PC-9 (cell line): ENCODE data around the gene TERB1. TPM values are rescaled to one million over a fixed set of nuclear protein-coding genes. Genes with fewer than 3 reads are reported as not detected.

Source experiments
- Bru-seq: library from RNA; stranded (reverse); fragments of 400-500 nt; gene quantifications from one replicate; lab custom pipeline; 2021; lab: Mats Ljungman, UMichigan
- BruChase-seq, 2 experiments: library from RNA; stranded (reverse); fragments of 400-500 nt; gene quantifications; one replicate each; lab custom pipeline; 2021; lab: Mats Ljungman, UMichigan
- BruUV-seq: library from RNA; stranded (reverse); fragments of 400-500 nt; replicated peaks from 2 replicates; lab custom pipeline; 2021; lab: Mats Ljungman, UMichigan
- CTCF ChIA-PET: fragments of 300-600 bp; sonication (Branson Sonifier 250); formaldehyde crosslinking; loops from one replicate; lab custom pipeline; 2022; ENCODE audit warnings: antibody characterized with exemption; lab: Charles Lee
- POLR2A ChIA-PET: fragments of 300-600 bp; sonication (Branson Sonifier 250); formaldehyde crosslinking; loops from one replicate; lab custom pipeline; 2022; ENCODE audit warnings: antibody characterized with exemption; ENCODE audit not compliant: unreplicated experiment; lab: Charles Lee
- DNase-seq, 2 experiments: peaks; one replicate each; pipeline versions ENCODE4 v3.0.0 to v3.0.0-alpha.2; 2015 to 2022; ENCODE audit warnings: mixed read lengths in 1 of 2
- H2AFZ ChIP-seq: fragments of 200-600 bp; sonication (generic); 2 replicates; pipeline ENCODE4 v1.8.1; 2017; ENCODE audit warnings: antibody characterized with exemption
- H3F3A ChIP-seq: fragments of 200-600 bp; sonication (generic); 2 replicates; pipeline ENCODE4 v1.8.1; 2017; ENCODE audit warnings: antibody characterized with exemption, mild to moderate bottlenecking, low read depth; ENCODE audit not compliant: insufficient read depth
- H3K27ac ChIP-seq: fragments of 200-600 bp; sonication (generic); 2 replicates; pipeline ENCODE4 v1.6.1; 2016; ENCODE audit warnings: mixed run types
- H3K27me3 ChIP-seq: fragments of 200-600 bp; sonication (generic); 2 replicates; pipeline ENCODE4 v1.6.1; 2016; ENCODE audit warnings: low read depth, mixed run types; ENCODE audit not compliant: insufficient read depth
- H3K36me3 ChIP-seq: fragments of 200-600 bp; sonication (generic); 2 replicates; pipeline ENCODE4 v1.6.1; 2016; ENCODE audit warnings: low read depth, mixed run types
- H3K4me1 ChIP-seq: fragments of 200-600 bp; sonication (generic); replicated peaks from 2 replicates; pipeline ENCODE4 v1.6.1; 2016; ENCODE audit warnings: mixed run types; ENCODE audit not compliant: insufficient read depth
- H3K4me2 ChIP-seq: fragments of 200-600 bp; sonication (generic); 2 replicates; pipeline ENCODE4 v1.6.1; 2017; ENCODE audit warnings: mixed run types
- H3K4me3 ChIP-seq: fragments of 200-600 bp; sonication (generic); 2 replicates; pipeline ENCODE4 v1.6.1; 2016; ENCODE audit warnings: mixed run types
- H3K79me2 ChIP-seq: fragments of 200-600 bp; sonication (generic); 2 replicates; pipeline ENCODE4 v1.6.1; 2017; ENCODE audit warnings: low read depth, mixed run types
- H3K9me2 ChIP-seq: fragments of 200-600 bp; sonication (generic); 2 replicates; pipeline ENCODE4 v1.8.1; 2017; ENCODE audit warnings: mild to moderate bottlenecking; ENCODE audit not compliant: insufficient read depth
- H3K9me3 ChIP-seq: fragments of 200-600 bp; sonication (generic); 2 replicates; pipeline ENCODE4 v1.8.1; 2016; ENCODE audit warnings: low read depth; ENCODE audit not compliant: insufficient read depth
- H4K20me1 ChIP-seq: fragments of 200-600 bp; sonication (generic); 2 replicates; pipeline ENCODE4 v1.8.1; 2017; ENCODE audit not compliant: insufficient read depth
- CTCF ChIP-seq: fragments of 200-600 bp; sonication (generic); conservative IDR thresholded peaks from 2 replicates; pipeline ENCODE4 v1.6.1; 2017; ENCODE audit warnings: mixed run types, antibody characterized with exemption, mild to moderate bottlenecking, moderate library complexity
- EZH2 ChIP-seq: fragments of 200-600 bp; sonication (generic); IDR thresholded peaks from 2 replicates; pipeline ENCODE4 v1.8.0; 2017; ENCODE audit warnings: antibody characterized with exemption, low read depth
- intact Hi-C: fragments of 100-400 bp; cut with micrococcal nuclease; formaldehyde crosslinking; loops from one replicate; pipeline ENCODE4 v1.10.0; 2022; ENCODE audit not compliant: unreplicated experiment
- long read RNA-seq: library from polyadenylated mRNA; stranded (forward); transcript quantifications from one replicate; pipeline ENCODE4 v2.0.0, GENCODE V29; 2022
- total RNA-seq: library from RNA; stranded (reverse); gene quantifications from 2 replicates; pipeline ENCODE4 v1.2.3, GENCODE V29; 2021

The TERB1 gene
- total RNA-seq (0.75 TPM in 1 of 2 replicates, not detected in the other), Bru-seq, nascent RNA (percentile 27 among the genes with signal in this experiment), BruChase-seq, experiment 1, labeled RNA remaining after a 2-hour chase (percentile 29 among the genes with signal in this experiment), BruChase-seq, experiment 2, labeled RNA remaining after a 6-hour chase (percentile 20 among the genes with signal in this experiment)
- long read RNA-seq = 0 reads

GRCh38 chr16:66801320-66802105 lies at the start of gene TERB1:
Gene TERB1 (minus strand): TSS chr16:66801584. CDS start chr16:66796798, 4,786 bp downstream.
- no peaks in the 10 kb centered on the region for H4K20me1 ChIP-seq
- BruUV-seq = no TSS peak
- H3K9me2 ChIP-seq = no peaks in the 10 kb centered on the region
- CTCF ChIA-PET = no interaction called here
- TF ChIP-seq EZH2 (no peak), CTCF (no peak)
- POLR2A ChIA-PET = no interaction called here
- intact Hi-C loops = no loop called here
- H3K4me2 ChIP-seq = no peak within 1 kb of the TSS
- no peak within 1 kb of the TSS for H3K27ac ChIP-seq
- no peak for DNase-seq
- no peak within 1 kb of the TSS for H2AFZ ChIP-seq
- no peaks in the 10 kb centered on the region for H3K9me3 ChIP-seq
- no peak within 1 kb of the TSS for H3K4me3 ChIP-seq
- peaks cover 5% of the 10 kb centered on the region; the same call in 1 of the 2 replicates for H3F3A ChIP-seq
- 0 out of 2 replicates have a peak, but pooled peaks cover 22% of the 10 kb centered on the region for H3K36me3 ChIP-seq
- no peaks in the 10 kb centered on the region for H3K79me2 ChIP-seq
- no peaks in the 10 kb centered on the region for H3K4me1 ChIP-seq
- no peaks in the 10 kb centered on the region for H3K27me3 ChIP-seq

- POLR2A ChIA-PET = no interaction called here
- DNase-seq = no peak
- no TSS peak for BruUV-seq
These were observed 48.9 kb upstream of the TERB1 start for GRCh38 chr16:66850115-66850815.

More at GRCh38 chr16:66850115-66850815, 48.9 kb upstream of the TERB1 start:
- Histone ChIP-seq H3F3A (no peaks in the 10 kb centered on the region), H3K4me1 (0 out of 2 replicates have a peak, but pooled peaks cover 6% of the 10 kb centered on the region), H3K9me3 (no peaks in the 10 kb centered on the region), H3K36me3 (no peaks in the 10 kb centered on the region), H3K27me3 (no peaks in the 10 kb centered on the region), H3K27ac (no peak overlapping the region), H4K20me1 (no peaks in the 10 kb centered on the region; the same call in 1 of the 2 replicates), H3K4me2 (no peak overlapping the region), H3K9me2 (no peaks in the 10 kb centered on the region), H2AFZ (no peak overlapping the region), H3K79me2 (no peaks in the 10 kb centered on the region), H3K4me3 (no peak overlapping the region)
- intact Hi-C loops = no loop called here
- CTCF ChIA-PET = no interaction called here
- TF ChIP-seq EZH2 (no peak), CTCF (no peak)
